HFF-Myc (cell line): ENCODE measurements around the gene TBX6.
"Not testable (repeated sequence)": the region's sequence is repeated elsewhere in the genome, so short reads cannot be mapped to it uniquely, and the experiment has no call there.

Experiments
- DNase-seq: peaks from one replicate; pipeline ENCODE4 v3.0.0-alpha.2; 2011; ENCODE audit warnings: low read depth; ENCODE audit errors: extremely low read depth
- H3K4me3 ChIP-seq: replicated peaks from 2 replicates; pipeline ENCODE4 v1.5.1; 2011; ENCODE audit warnings: low read depth, mild to moderate bottlenecking, control low read depth, low read length
- TF ChIP-seq, protein P1 (sequence below): IDR thresholded peaks from 2 replicates; pipeline ENCODE4 v1.5.1; 2012; ENCODE audit warnings: mild to moderate bottlenecking, low read depth, low read length, control low read depth; ENCODE audit errors: missing control alignments

The TBX6 gene

DNA sequence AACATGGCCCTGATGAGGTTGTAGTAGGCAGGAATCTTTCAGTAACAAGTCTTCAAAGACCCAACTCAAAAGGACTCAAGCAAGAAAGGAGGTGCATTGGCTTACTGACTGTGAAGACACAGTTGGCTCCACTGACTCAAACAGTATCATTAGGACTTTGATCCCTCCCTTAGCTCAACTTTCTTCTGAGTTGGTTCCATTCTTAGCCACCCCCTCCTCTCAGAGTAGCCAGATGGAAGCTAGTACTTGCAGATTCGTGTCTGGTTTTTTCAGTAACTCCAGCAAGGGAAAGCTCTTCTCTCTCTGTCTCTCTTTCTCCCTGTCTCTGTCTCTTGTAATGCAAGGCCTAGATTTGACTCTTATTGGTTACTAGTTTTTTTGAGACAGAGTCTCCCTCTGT lies 36.3 kb upstream of the TBX6 start:
- no peak overlapping the region for H3K4me3 ChIP-seq
- DNase-seq, result no peak
- TF ChIP-seq, protein P1, sequence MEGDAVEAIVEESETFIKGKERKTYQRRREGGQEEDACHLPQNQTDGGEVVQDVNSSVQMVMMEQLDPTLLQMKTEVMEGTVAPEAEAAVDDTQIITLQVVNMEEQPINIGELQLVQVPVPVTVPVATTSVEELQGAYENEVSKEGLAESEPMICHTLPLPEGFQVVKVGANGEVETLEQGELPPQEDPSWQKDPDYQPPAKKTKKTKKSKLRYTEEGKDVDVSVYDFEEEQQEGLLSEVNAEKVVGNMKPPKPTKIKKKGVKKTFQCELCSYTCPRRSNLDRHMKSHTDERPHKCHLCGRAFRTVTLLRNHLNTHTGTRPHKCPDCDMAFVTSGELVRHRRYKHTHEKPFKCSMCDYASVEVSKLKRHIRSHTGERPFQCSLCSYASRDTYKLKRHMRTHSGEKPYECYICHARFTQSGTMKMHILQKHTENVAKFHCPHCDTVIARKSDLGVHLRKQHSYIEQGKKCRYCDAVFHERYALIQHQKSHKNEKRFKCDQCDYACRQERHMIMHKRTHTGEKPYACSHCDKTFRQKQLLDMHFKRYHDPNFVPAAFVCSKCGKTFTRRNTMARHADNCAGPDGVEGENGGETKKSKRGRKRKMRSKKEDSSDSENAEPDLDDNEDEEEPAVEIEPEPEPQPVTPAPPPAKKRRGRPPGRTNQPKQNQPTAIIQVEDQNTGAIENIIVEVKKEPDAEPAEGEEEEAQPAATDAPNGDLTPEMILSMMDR, result no peak

- H3K4me3 ChIP-seq, DNase-seq: not testable (repeated sequence)
Observed at GRCh38 chr16:30125690-30126089, 34.0 kb upstream of the TBX6 start.

GRCh38 chr16:30124985-30125379 lies 33.3 kb upstream of the TBX6 start:
- no peak overlapping the region for H3K4me3 ChIP-seq
- TF ChIP-seq, protein P1, result no peak
- no peak for DNase-seq

DNA sequence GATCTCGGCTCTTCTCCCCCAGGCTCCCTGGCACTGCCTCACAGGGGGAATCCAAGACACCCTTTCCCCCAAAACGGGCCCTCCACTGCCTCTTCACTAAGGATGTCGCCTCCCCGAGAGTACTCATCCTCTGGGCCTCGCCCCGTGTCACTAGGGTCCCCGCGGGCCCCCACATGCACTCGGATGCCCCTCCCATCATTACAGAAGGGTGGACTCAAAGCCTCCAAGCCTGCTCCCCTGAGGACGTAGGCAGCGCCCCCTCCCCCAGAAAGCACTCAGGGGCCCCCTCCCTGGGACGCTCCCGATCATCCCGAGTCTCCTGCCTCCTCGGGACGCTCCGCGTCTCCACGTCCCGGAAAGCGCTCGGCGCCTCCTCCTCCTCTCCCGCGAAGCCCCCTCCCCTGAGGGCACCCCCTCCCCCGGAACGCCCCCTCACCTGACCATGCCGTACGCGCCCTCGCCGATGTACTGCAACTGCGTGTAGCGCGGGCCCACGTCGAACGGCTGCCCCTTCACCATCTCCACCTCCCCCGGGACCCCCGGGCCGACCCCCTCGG lies 31.0 kb upstream of the TBX6 start:
- DNase-seq, result no peak
- peak overlapping the region; percentile 74 for H3K4me3 ChIP-seq
- TF ChIP-seq, protein P1, result no peak

- DNase-seq, result no peak
- H3K4me3 ChIP-seq, result peak overlapping the region; percentile 74
- TF ChIP-seq, protein P1, result no peak
Observed at GRCh38 chr16:30121741-30122571, 30.2 kb upstream of the TBX6 start.

DNA sequence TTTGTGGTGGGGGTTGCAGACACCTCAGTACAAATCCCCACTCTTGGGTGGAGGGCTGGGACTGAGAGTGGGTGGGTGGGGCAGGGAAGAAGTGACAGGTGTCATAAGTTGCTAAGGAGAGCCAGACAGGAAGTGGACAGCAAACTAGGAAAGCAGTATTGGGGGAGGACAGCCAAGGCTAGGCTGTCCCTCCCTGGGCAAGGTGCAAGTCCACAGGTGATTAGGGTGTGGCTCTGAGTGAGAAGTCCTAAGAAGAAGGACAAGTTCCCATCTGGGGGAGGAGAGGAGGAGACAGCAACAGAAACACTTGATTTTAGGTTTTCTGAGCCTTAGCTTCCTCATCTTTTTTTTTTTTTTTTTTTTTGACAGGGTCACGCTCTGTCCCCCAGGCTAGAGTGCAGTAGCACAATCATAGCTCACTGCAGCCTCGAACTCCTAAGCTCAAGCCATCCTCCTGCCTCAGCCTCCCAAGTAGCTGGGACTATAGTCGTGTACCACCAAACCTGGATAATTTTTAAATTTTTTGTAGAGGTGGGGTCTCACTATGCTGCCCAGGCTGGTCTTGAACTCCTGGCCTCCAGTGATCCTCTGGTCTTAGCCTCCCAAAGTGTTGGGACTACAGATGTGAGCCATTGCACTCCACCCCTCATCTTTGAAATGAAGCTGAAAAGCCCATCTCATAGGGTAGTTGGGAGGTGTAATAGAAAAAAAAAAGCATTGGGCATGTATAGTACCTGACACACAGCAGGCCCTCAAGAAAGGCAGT lies 28.8 kb upstream of the TBX6 start:
- no peak overlapping the region for H3K4me3 ChIP-seq
- TF ChIP-seq, protein P1, result no peak
- DNase-seq, result no peak

DNA sequence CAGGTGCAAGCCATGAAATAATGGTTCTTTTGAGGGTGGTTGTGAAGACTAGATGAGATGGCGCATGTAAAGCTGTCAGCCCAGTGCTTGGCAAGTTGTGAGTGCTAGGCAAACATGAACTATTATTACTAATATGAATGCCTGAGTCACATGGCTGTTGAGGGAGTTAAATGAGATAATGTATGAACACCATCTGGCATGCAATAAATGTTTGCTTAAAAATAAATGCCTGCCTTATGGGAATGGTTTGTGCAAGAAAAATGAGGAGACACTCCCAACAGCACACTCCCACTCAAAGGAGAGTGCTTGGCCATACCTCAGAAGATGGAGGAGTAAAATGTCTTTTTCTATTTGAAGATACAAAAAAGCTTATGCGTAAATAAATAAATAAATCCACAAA lies 27.7 kb upstream of the TBX6 start:
- H3K4me3 ChIP-seq, result no peak overlapping the region
- TF ChIP-seq, protein P1, result no peak
- DNase-seq, result no peak
